ENCODE data around the gene ACOT6.

DNA sequence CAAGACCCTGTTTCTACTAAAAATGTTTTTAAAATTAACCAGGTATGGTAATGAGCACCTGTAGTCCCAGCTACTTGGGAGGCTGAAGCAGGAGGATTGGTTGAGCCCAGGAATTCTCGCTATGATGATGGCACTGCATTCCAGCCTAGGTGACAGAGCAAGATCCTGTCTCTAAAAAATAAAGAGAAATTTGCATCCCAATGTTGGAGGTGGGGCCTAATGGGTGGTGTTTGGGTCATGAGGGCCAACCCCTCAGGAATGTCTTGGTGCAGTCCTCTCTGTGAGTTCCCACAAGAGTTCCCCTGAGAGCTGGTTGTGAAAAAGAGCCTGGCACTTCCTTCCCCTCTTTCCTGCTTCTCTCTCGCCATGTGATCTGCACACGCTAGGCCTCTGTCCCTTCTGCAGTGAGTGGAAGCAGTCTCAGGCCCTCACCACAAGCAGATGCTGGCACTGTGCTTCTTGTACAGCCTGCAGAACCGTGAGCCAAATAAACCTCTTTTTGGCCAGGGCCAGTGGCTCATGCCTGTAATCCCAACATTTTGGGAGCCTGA is 11.3 kb downstream of the ACOT6 start:
- TF ChIP-seq, protein P1, sequence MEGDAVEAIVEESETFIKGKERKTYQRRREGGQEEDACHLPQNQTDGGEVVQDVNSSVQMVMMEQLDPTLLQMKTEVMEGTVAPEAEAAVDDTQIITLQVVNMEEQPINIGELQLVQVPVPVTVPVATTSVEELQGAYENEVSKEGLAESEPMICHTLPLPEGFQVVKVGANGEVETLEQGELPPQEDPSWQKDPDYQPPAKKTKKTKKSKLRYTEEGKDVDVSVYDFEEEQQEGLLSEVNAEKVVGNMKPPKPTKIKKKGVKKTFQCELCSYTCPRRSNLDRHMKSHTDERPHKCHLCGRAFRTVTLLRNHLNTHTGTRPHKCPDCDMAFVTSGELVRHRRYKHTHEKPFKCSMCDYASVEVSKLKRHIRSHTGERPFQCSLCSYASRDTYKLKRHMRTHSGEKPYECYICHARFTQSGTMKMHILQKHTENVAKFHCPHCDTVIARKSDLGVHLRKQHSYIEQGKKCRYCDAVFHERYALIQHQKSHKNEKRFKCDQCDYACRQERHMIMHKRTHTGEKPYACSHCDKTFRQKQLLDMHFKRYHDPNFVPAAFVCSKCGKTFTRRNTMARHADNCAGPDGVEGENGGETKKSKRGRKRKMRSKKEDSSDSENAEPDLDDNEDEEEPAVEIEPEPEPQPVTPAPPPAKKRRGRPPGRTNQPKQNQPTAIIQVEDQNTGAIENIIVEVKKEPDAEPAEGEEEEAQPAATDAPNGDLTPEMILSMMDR (IDR thresholded peaks at IDR 0.05) = no peak
- TF ChIP-seq POLR2A (IDR thresholded peaks at IDR 0.05) = no peak

All from esophagus squamous epithelium (tissue), 4 donors.